Tibial artery (tissue), 4 donors: Measurements from ENCODE around the gene PLPPR2.

ENCODE experiments used
- DNase-seq, 2 donors: peaks; one replicate each; pipeline ENCODE4 v3.0.0-alpha.2; 2019
- H3K27ac ChIP-seq, 2 donors: fragments of 200-600 bp; sonication (generic) in 1 of 2; 1 replicate in 1 of 2; 2 replicates in 1 of 2; pipeline ENCODE4 v1.5.1; 2018 to 2019; ENCODE audit warnings: mild to moderate bottlenecking in 1 of 2
- H3K27me3 ChIP-seq, 2 donors: fragments of 200-600 bp; sonication (generic) in 1 of 2; one replicate each; pipeline versions ENCODE4 v1.5.1 to v1.6.0; 2016 to 2019
- H3K36me3 ChIP-seq, 3 donors: fragments of 200-600 bp; sonication (generic) in 2 of 3; one replicate each; pipeline ENCODE4 v1.5.1; 2016 to 2019; ENCODE audit warnings: mild to moderate bottlenecking in 2 of 3
- H3K4me1 ChIP-seq, 4 donors: fragments of 200-600 bp; sonication (generic) in 2 of 4; 1 replicate in 3 of 4; 2 replicates in 1 of 4; pipeline ENCODE4 v1.5.1; 2016 to 2019
- H3K4me3 ChIP-seq, 2 donors: fragments of 200-600 bp; sonication (generic) in 1 of 2; 1 replicate in 1 of 2; 2 replicates in 1 of 2; pipeline ENCODE4 v1.5.1; 2018 to 2019; ENCODE audit warnings: mild to moderate bottlenecking in 2 of 2
- H3K9me3 ChIP-seq, 3 donors: fragments of 200-600 bp; sonication (generic) in 1 of 3; one replicate each; pipeline ENCODE4 v1.5.1; 2016 to 2019
- intact Hi-C: fragments of 100-400 bp; cut with DNase I; formaldehyde crosslinking; loops from one replicate; pipeline ENCODE4 v1.15.0; 2023; ENCODE audit warnings: low total_unique reads
- TF ChIP-seq, protein P1 (sequence below), 2 experiments: fragments of 200-600 bp in 1 of 2; fragments of 450-650 bp in 1 of 2; IDR thresholded peaks; one replicate each; pipeline ENCODE4 v1.5.1; 2017 to 2019; ENCODE audit warnings: antibody characterized with exemption in 2 of 2, mild to moderate bottlenecking in 1 of 2, moderate library complexity in 1 of 2

PLPPR2 gene

DNA sequence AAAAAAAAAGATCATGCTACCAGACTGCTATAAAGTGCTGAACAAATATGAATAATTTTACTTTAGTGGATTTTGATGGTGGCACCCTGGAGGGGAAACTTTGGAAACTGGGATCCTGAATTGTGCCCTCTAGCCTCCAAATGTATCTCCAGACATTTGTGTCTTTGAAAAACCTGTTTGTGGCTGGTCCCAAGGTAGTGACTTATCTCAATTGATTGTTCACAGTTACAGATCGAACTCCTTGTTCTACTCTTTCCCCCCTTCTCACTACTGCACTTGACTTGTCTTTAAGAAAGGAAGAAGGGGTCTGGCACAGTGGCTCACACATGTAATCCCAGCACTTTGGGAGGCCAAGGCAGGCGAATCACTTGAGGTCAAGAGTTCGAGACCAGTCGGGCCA lies 53.4 kb downstream of the PLPPR2 start:
- TF ChIP-seq, protein P1, sequence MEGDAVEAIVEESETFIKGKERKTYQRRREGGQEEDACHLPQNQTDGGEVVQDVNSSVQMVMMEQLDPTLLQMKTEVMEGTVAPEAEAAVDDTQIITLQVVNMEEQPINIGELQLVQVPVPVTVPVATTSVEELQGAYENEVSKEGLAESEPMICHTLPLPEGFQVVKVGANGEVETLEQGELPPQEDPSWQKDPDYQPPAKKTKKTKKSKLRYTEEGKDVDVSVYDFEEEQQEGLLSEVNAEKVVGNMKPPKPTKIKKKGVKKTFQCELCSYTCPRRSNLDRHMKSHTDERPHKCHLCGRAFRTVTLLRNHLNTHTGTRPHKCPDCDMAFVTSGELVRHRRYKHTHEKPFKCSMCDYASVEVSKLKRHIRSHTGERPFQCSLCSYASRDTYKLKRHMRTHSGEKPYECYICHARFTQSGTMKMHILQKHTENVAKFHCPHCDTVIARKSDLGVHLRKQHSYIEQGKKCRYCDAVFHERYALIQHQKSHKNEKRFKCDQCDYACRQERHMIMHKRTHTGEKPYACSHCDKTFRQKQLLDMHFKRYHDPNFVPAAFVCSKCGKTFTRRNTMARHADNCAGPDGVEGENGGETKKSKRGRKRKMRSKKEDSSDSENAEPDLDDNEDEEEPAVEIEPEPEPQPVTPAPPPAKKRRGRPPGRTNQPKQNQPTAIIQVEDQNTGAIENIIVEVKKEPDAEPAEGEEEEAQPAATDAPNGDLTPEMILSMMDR (IDR thresholded peaks at IDR 0.05): no peak
- DNase-seq: no peak
- intact Hi-C loops: no loop called here
- Histone ChIP-seq H3K27ac (no peak overlapping the region), H3K9me3 (no peaks in the 10 kb centered on the region), H3K4me3 (no peak overlapping the region), H3K27me3 (no peaks in the 10 kb centered on the region), H3K36me3 (peaks cover 0 to 11% (median 5%) of the 10 kb centered on the region in 3 donors), H3K4me1 (no peaks in the 10 kb centered on the region)

DNA sequence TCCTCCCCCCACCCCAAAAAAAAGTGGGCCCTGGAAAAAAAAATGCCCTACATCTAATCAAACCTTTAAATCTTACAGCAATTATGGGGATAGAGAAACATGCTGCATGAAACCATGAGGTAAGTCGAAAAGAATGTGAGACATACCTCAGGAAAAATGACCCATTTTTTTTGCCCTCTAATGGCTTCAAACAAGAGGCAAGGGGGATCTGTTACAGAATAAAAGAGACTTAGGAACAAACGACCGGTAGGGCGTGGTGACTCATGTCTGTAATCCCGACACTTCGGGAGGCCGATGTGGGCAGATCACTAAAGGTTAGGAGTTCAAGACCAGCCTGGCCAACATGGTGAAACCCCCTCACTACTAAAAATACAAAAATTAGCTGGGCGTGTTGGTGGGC lies 55.5 kb downstream of the PLPPR2 start:
- no peaks in the 10 kb centered on the region for H3K9me3 ChIP-seq
- TF ChIP-seq, protein P1 (IDR thresholded peaks at IDR 0.05): no peak
- no peak overlapping the region for H3K27ac ChIP-seq
- no peaks in the 10 kb centered on the region for H3K4me1 ChIP-seq
- H3K4me3 ChIP-seq: no peak overlapping the region
- intact Hi-C loops: no loop called here
- peaks cover 0 to 5% (median 0%) of the 10 kb centered on the region in 3 donors for H3K36me3 ChIP-seq
- H3K27me3 ChIP-seq: no peaks in the 10 kb centered on the region
- DNase-seq: no peak

DNA sequence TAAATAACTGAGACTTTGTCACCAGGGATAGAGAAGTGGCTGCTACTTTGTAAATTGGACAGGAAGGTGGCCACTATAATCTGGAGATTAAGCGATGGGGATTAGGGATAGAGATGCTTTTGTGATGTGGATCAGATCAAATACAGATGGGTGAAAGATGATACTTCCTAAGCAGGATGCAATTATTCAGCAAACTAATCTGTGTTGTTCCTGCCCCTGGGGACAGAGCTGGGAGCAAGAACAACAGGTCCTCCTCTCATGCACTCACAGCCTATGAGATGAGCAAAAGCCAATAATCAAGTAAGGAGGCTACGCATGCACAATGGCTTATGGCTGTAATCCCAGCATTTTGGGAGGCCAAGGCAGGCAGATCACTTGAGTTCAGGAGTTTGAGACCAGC lies 59.3 kb downstream of the PLPPR2 start:
- H3K27ac ChIP-seq: no peak overlapping the region
- no peaks in the 10 kb centered on the region for H3K9me3 ChIP-seq
- TF ChIP-seq, protein P1 (IDR thresholded peaks at IDR 0.05): no peak
- H3K4me1 ChIP-seq: peaks cover 0 to 15% (median 8%) of the 10 kb centered on the region in 4 donors
- H3K4me3 ChIP-seq: no peak overlapping the region
- peaks cover 0 to 5% (median 0%) of the 10 kb centered on the region in 3 donors for H3K36me3 ChIP-seq
- no peak for DNase-seq
- intact Hi-C loops: no loop called here
- H3K27me3 ChIP-seq: no peaks in the 10 kb centered on the region
